ENCODE results near the gene CEMIP.

CEMIP gene

DNA sequence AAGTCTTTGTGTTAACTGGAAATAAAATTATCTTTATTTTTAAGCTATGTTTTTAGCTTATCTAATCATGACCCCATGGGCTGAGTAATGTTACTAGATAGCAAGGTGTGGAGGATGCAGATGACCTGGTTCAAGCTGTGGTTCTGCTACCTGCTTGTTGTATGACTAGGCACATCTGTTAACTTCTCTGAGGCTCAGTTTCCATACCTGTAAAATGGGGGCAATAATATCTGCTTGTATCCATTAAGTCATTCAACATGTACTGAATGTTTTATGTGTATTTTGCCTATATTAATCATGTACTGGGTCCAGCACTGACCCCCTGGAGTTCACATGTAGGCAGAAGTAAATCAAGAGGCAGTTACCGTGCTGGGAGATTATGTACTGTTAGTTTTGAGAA lies 51.5 kb downstream of the CEMIP start:
- no peak for DNase-seq

DNA sequence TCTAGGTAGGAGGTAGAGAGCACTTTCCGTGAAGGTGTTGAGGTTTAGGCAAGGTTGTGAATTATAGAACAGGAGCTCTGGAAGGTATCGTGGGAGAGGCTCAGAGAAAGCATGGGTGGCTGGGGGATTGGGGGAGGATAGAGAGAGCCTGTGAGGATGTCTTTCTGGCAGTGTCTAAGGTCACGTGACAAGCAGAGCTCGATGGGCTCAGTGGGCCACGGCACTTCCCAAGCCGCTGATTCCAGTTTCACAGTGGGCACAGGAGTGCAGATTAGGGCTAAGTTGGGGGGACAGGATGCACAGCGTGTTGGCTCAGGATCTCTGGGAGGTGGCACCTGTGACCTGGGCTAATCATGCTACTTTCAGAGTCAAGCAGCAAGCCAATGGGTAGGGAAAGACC lies 52.0 kb downstream of the CEMIP start:
- DNase-seq: no peak

DNA sequence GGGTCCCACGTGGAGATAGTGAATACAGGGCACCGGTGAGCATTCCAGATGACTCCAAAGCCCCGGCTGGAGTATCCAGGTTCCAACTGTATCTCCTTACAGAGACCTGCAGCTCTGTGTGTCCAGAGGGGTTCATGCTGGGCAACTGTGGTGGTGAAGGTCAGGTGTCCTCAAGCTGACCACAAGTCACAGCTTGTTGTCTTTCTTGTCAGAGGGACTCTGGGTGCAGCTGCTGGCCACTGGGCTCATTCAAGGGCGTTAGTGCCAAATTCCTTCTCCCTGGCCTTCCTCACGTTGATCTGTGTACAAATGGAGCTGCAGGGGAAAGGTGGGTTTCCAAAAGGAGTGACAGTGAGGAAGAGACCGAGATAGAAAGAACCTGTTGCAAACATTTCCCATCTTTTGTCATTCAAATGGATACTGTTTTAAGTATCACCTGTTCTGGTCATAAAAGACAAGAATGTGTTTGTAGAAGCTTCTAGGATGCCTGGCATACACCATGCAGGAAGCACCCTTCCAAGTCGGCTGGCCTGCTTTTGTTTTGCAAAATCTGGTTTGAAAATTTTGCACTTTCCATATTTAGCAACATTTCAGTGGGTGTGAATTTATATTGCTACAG lies 52.5 kb downstream of the CEMIP start:
- no peak for DNase-seq

DNA sequence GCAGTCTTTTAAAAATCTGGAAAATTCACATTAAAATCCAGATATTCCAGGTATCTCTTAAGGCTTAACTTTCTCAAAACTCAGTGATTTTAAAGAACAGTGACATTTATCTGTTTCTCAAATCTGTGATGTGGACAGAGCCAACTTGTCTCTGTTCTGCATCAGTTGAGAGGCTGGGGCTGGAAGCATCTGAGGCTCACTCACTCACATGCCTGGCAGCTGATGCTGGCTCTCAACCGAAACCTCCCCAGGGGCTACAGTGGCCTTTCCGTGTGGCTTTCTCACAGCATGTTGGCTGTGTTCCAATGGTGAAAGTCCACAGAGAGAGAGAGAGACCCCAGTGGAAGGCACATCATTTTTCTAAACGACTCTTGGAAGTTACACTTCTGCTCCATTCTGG lies 53.5 kb downstream of the CEMIP start:
- no peak for DNase-seq

DNA sequence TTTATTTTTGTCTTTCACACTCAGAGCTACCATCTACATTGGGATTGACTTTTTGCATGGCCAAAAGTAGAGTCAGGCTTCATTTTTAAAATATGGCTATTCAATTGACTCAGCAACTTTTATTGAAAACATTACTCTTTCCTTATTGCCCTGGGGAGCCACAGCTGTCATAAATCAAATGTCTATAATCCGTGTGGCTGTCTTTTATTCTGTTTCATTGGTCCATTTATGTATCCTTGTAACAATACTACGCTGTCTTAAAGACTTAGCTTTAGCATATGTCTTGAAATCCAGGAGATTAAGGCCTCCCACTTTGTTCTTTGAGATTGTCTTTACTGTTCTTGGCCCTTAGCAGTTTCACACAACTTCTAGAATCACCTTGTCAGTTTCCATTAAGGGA lies 55.2 kb downstream of the CEMIP start:
- DNase-seq: no peak

DNA sequence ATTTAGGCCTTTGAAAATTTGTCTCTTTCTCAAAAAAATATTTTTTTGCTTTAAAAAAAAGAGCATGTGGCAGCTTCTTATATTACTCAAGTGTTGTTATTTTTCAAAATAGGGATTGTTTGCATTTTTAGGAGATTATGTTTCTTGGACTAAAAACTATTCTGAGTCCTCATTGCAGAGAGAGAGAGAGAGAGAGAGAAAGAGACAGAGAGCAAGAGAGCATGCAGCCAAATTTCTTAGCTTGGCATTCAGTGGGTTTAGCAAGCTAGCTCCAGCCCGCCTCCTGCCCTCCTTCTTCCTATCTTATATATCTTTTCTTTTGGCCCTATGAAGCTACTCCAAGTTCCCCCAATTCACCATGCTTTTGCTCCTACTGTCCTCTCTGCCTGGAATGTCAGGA lies 55.7 kb downstream of the CEMIP start:
- no peak for DNase-seq

DNA sequence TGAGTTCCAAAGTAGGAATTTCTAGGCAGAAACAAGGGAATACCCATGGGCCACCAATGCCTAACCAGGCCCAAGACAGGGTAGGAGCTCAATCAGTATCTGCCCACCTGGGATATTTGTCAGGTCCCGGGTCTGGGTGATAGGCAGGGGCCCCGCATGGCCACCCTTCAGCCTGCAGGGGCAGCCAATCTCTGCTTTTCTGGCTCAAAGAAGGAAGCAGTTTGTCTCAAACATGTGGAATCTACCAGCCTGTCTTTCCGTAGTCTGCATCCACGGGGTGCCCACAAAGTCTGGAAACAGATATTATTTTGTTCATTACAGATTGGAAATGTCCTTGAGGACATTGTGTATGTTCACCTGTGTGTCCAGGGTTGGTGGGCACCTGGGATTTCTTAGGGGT lies 56.2 kb downstream of the CEMIP start:
- DNase-seq: no peak

DNA sequence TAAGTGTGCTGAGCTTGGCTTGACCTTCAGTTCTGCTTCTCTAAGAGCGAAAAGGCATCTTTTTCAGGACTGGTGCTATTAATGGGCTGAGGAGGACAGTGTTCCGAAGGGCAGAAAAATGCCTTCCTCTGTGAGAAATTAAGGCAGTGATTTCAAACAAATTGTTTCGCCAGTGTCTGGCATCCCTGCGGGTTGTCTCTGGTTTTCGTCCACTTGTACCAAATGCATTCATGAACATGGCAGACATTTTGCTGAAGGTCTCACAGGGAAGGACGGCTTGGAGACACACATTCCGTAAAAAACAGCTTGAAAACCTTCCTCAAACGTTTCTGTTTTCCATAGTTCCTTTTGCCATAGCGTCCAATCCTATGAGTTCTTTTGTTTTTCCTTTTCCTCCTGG lies 57.1 kb downstream of the CEMIP start:
- no peak for DNase-seq

DNA sequence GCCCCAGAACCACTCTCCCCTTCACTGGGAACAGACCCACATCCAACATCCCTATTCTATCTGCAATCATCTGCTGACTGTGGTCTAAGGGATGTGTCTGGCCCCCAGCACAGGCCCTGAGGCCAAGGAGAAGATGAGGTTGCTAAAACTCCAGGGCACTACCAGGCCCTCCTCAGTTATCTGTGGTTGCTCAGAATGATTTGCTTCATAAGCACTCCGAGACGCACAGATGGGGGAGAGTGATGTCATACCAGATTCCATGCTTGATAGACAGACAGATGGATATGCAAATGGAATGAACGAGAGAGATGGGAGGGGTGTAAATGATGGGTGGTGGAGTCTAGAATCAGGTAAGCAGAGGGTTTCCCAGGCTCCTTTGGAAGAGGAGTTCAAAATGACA lies 57.8 kb downstream of the CEMIP start:
- DNase-seq: no peak

DNA sequence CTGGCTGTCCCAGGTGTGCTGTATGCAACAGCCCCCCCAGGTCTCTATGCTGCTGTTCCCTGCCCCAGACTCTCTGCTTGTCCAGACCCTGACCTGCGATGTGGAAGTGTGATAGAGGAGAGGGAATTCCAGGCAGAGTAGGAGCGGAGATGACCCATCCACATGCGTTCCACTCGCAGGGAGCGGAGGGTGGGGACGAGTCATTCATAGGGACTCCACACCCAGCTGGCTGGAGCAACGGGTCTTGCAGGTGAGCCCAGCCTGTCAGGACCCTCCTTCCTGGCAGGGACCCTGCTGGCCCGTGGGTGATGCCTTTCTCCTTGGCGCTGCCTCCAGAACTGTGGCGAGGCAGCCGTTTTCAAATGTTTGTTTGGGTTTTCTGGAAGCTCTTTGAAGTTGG lies 58.8 kb downstream of the CEMIP start:
- DNase-seq: no peak

DNA sequence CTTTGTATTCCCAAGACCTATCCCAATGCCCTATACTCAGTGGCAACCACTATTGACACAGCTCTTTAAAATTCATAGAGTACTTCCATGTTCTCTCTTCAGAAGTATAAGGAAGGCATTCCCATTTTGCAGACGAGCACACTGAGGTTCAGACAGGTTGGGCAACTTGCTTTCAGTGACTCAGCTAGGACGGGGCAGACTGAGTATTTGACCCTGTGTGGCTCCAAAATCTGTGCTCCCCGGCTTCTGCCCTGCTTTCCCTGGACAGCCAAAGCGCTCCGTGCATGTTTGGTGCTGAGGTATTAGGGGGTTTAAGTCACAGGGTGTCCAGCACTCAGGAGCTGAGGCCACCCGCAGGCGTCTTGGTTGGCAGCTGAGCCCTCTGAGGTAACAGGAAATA lies 59.5 kb downstream of the CEMIP start:
- no peak for DNase-seq

DNA sequence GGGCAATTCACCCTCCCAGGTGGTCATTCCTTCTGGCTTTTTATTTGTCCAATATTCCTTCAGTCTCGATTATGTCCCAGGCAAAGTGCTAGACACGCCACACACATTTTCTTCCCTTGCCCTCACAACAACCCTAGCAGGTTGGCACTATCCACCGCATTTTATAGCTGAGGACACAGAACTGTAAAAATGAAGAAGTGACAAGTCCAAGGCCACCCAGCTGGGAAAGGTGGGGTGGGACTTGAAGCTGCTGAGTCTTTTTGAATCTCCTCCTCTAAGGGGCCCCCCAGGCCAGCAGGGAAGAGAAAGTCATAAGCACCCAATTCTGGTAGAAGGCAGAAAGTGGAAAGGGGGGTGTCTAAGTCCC lies 60.6 kb downstream of the CEMIP start:
- no peak for DNase-seq

DNA sequence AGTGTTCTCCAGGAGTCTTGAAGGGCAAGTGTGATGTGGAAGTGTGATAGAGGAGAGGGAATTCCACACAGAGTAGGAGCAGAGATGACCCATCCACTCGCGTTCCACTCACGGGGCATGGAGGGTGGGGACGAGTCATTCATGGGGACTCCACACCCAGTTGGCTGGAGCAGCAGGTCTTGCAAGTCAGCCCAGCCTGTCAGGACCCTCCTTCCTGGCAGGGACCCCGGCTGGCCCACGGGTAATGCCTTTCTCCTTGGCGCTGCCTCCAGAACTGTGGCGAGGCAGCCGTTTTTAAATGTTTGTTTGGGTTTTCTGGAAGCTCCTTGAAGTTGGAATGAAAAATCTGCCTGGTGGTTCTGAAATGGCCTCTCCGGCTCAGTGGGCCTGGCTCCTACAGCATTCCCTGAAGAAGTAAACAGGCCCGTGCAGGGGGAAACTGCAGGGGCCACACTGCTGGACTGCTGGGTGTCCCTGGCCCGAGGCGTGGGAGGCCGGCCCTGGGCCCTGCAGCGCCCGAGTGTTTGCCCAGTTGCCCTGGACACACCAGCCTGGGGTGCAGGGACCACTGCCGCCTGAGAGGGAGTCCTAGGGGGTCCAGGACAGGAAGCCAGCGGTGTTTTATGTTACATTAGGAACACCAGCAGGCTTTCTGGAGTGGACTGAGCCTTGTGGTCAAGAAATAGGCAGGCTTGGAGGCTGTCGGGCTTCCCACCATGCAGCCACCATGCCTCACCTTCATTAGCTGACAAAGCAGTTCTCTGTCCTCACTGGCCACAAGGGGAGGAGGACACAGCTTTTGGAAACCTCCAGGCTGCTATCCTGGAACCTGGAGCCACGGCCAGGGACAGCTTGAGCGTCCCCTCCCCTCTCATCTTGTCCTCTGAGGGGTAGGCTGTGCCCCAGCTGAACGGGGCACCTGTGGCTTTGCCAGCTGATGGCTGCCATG lies 61.3 kb downstream of the CEMIP start:
- no peak for DNase-seq

DNA sequence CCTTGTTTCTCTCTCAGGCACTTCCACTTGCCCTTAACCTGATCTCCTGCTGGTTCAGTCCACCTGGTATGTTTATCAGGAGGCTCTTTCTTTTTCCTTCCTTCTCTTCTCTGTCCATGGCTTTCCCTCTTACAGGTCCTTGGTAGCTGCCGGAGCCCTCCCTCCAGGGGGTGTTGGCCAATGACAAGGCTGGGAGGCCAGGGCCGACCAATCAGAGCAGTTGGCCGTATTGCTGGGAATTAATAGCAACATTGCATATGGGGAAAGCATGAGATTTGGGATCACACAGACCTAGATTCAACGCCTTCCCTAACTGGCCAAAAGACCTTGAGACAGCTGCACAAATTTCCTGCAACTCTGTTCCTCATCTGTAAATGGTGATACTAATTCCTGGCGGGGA lies 62.4 kb downstream of the CEMIP start:
- no peak for DNase-seq

DNA sequence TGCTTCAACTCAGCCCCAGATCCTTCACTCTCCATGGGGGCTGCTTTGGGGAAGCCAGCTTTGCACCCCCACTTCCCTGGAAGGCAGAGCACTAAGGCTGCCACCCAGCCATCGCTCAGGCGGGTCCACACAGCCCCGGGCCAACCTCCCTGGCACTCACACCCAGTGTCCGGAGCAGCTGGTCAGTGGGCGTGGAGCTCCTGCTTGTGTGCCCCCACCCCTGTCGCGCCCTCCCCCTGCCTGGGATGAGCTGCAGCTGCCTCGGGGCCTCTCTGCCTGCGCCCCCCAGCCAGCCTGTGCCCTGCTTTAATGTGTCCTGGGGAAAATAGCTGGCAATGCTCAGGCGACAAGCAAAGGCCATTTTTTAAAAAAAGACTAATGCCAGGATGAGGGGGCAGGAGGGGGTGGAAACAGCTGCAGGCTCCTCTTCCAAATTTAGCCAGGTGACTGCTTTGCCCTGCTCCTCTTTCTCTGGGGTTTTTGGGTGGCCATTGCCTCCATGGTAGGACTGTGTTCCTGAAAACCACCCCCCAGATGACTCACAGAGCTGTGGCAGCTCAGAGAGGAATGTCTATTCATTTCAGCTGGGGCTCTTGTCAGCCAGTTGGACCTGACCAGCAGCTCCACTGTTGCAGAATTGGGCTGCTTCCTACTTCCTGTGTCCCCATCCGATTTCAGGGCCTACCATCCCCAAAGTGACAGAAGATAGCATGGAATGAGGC lies 65.0 kb downstream of the CEMIP start:
- DNase-seq: no peak

DNA sequence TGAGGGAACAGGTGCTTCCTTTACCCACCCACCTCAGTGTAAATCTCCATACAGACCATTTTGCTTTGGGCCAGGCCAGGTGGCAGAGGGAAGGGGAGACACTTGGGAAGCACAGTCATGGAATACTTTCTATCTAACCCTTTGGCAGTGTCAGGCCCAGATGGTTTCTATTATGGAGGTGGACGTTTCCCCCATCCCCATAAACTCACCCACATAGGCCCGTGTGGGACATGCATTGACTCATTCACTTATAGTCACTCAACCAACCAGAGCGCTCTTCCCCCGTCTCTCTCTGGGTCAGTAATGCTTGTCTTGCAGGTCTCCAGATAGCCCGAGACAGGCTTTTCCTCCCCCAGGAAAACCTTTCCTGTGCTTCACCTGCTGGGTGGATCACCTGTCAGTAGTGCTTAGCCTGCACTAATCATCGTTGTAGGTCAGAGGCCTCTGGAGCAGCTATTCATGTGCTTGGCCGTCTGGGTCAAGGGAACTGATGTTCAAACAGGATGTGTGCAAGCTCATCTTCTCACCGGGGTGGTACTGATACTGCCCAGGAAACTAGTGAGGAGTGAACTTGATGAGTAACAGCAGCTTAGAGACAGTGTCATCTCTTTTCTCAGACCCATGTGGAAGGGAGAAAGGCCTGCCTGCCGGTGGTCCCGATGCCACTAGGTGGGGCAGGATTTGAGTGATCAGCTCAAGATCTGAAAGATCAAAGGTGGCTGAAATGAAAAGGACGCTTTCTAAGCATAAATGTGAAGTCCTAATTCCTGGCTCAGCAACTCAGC lies 67.1 kb downstream of the CEMIP start:
- no peak for DNase-seq

DNA sequence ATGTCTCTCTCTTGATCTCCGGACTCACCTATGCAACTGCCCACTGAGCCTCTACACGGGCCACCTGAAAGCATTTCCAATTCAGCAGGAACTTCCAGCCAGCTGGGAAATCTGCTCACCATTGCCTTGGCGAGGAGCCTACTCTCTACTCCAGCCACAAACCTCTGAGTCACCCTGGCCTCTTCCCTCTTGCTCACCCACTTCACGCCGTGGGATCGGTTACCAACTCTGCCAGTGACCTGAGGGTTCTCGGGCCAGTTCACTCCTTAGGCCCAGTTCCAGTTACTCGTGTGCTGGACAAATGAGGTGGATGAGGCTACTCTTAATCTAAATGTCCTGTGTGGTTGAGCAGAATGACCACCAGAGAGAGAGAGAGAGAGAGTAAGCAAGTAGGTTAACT lies 70.1 kb downstream of the CEMIP start:
- DNase-seq: no peak

DNA sequence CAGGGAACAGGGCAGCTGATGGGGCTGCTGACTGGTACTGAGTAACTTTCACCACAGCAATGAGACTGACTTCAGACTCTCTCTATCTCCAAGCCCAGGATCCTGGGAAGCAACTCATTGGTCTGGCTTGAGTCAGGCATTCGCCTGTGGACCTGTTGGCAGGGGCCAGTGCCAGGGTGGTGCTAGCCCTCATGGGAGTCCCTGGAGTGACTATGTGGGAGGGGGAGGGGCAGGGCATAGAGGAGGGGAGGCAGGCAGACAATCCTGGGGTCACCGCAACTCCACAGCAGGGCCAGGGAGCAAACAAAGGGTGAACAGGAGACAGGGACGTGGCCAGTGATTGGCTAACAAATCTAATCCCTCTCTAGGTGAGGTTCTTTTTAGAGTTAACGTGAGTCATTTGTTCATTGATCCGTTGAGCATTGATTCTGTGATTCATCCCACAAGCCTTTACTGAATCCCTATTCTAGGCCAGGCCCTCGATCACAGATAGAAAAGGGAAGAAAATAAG lies 71.8 kb downstream of the CEMIP start:
- DNase-seq: no peak

DNA sequence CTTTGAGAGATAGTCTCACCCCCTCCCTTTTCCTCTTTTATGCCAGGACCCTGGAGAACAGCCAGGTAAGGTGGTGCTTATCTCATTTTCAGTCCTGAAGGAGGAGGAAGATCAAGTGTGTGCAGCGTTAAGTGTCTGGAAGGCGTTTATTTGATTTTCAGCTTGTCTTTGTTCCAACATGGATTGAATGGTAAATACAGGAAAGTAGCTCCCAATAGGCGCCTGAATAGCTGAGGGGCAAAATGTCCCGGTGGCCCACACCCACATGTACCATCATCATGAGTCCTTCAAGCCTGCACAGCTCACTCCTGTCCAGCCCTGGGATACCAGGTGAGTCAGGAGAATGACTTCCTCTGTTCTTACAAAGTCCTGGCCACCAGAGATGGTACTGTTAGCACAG lies 73.5 kb downstream of the CEMIP start:
- no peak for DNase-seq

DNA sequence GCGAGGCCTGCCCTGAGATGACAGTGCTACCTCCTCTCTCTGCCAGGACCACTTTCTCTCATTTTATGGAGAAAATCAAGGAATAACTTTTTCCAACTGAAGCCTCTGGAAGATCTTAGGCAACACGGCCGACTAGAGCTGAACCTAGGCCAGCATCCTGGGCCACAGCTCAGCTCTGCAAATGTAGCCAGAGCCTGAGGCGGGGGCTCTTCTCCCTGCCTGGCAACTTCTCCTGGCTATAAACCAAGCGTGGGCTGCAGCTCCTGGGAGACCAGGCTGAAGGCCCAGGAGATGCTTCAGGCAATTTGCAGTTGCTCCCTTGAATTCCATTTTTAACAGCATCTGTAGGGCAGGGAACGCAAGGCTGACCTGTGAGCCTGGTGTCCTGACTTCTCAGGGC lies 74.9 kb downstream of the CEMIP start:
- no peak for DNase-seq

DNA sequence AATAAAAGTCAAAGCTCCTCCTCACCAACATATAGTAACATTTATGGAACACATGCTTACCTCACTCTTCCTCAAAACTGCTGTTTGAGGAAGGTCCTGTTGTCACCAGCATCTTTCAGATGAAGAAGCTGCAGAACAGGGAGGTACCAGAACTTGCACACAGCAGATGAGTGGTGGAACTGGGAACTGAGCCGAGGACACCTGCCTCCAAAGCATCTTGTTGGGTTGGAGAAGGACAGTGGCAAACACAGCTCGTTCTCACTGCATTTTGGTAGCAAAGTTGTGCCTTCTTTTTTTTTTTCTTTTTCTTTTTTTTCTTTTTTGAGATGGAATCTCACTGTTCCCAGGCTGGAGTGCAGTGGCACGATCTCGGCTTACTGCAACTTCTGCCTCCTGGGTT lies 76.0 kb downstream of the CEMIP start:
- no peak for DNase-seq

DNA sequence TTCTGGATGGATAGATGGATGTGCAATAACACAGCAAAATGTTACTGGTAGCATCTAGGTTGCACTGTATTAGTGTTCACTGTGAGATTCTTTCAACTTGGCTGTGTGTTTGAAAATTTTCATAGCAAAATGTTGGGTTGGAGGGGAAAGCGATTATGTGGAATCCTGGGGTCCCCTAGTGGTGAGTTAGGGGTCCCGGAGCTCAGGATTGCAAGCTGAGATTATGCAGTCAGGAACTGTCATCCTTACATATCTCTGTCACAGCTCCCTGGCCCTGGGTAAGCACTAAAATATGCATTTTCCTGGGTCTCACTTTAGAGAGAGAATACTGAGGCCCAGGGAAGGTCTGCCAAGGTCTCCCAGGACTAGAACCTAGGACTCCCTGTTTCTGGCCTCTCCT lies 77.2 kb downstream of the CEMIP start:
- no peak for DNase-seq

DNA sequence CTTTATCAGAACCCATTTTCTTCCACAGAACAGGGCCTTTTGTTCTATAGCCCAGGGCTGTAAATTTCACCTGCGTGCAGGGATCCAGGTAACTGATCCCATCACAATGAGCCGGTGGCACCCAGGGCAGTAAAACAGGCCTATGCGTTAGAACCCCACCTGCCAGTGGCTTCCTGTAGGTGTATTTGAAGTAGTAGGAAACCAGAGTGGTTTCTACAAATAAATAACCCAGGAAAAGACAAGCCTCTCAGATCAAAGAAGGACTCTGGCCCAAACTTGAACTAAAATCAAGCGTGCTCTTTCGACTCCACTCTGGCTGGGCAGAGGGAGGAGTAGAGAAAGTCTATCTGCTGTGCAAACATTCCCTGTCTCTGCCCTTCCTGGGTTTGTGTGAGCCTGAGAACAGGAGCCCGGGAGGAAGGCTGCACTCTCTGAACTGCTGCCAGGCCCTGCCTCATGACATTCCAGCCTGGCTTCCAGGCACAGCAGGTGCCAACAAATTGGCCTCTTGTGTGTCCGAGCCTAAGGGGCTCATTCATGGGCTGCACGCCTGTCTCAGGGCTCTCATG lies 77.7 kb downstream of the CEMIP start:
- no peak for DNase-seq
